Bronchial epithelial cell (primary cell): Measurements from ENCODE around the gene CCL22. TPM values are rescaled to one million over a fixed set of nuclear protein-coding genes. Genes with fewer than 3 reads are reported as not detected.
"Not testable (repeated sequence)": the region's sequence is repeated elsewhere in the genome, so short reads cannot be mapped to it uniquely, and the experiment has no call there.

Source experiments
- DNase-seq: peaks from one replicate; pipeline ENCODE4 v3.0.0-alpha.2; 2010; ENCODE audit warnings: low read depth
- FAIRE-seq: peaks from 2 replicates; lab custom pipeline; 2011; peaks lifted over from hg19 to GRCh38; lab: Jason Lieb, UNC
- H3K27me3 ChIP-seq: 2 replicates; pipeline ENCODE4 v1.5.1; 2011; ENCODE audit warnings: low read length; ENCODE audit not compliant: control insufficient read depth, insufficient read depth
- H3K36me3 ChIP-seq: 2 replicates; pipeline ENCODE4 v1.5.1; 2011; ENCODE audit warnings: low read length; ENCODE audit not compliant: control insufficient read depth, insufficient read depth
- H3K4me3 ChIP-seq: 2 replicates; pipeline ENCODE4 v1.5.1; 2011; ENCODE audit warnings: mild to moderate bottlenecking, low read depth, low read length, control low read depth
- CTCF ChIP-seq: IDR thresholded peaks from 2 replicates; pipeline ENCODE4 v1.5.1; 2011; ENCODE audit warnings: mild to moderate bottlenecking, moderate library complexity, low read length, control low read depth, inconsistent platforms; ENCODE audit not compliant: insufficient read depth, severe bottlenecking
- total RNA-seq: library from RNA; depleted of rRNA; stranded (reverse); fragments of >200 nt; gene quantifications from 2 replicates; pipeline ENCODE4 v1.2.1, GENCODE V29; 2014

CCL22 gene
- total RNA-seq, 1 donor from 2014 or later, result not detected

GRCh38 chr16:57373117-57373947, 14.7 kb downstream of the CCL22 start:
- no peak for DNase-seq

GRCh38 chr16:57374067-57374534, 15.5 kb downstream of the CCL22 start:
- no peaks in the 10 kb centered on the region for H3K36me3 ChIP-seq
- FAIRE-seq (no peak), DNase-seq (peak; percentile 88)
- H3K4me3 ChIP-seq, result no peak overlapping the region
- H3K27me3 ChIP-seq, result no peaks in the 10 kb centered on the region
- no peak for TF ChIP-seq CTCF

More at GRCh38 chr16:57373117-57373947, 14.7 kb downstream of the CCL22 start:
- Histone ChIP-seq H3K36me3 (no peaks in the 10 kb centered on the region), H3K27me3 (no peaks in the 10 kb centered on the region), H3K4me3 (no peak overlapping the region)
- no peak for TF ChIP-seq CTCF
- FAIRE-seq, result peak; percentile 83

- H3K4me3 ChIP-seq, FAIRE-seq, DNase-seq, H3K36me3 ChIP-seq, H3K27me3 ChIP-seq: not testable (repeated sequence)
These were observed 16.4 kb downstream of the CCL22 start for GRCh38 chr16:57374925-57375465.

- Histone ChIP-seq H3K27me3 (no peaks in the 10 kb centered on the region), H3K4me3 (no peak overlapping the region), H3K36me3 (no peaks in the 10 kb centered on the region)
- DNase-seq, result no peak
- FAIRE-seq, result no peak
- no peak for TF ChIP-seq CTCF
These were observed 17.8 kb downstream of the CCL22 start for GRCh38 chr16:57376313-57376818.

GRCh38 chr16:57377080-57377841, 18.7 kb downstream of the CCL22 start:
- TF ChIP-seq CTCF, result peak; percentile 16
- FAIRE-seq (no peak), DNase-seq (peak; percentile 60)
- no peak overlapping the region for H3K4me3 ChIP-seq
- no peaks in the 10 kb centered on the region for H3K27me3 ChIP-seq
- H3K36me3 ChIP-seq, result no peaks in the 10 kb centered on the region

GRCh38 chr16:57379579-57379978, 21.0 kb downstream of the CCL22 start:
- DNase-seq (no peak), FAIRE-seq (no peak)
- Histone ChIP-seq H3K4me3 (no peak overlapping the region), H3K27me3 (no peaks in the 10 kb centered on the region), H3K36me3 (no peaks in the 10 kb centered on the region)
- TF ChIP-seq CTCF, result no peak
